ENCODE measurements around the gene CHL1. TPM values are rescaled to one million over a fixed set of nuclear protein-coding genes. Genes with fewer than 3 reads are reported as not detected.

Gene CHL1
- total and polyA plus RNA-seq, 2 experiments from 2014 or later: 1.4 to 1.9 TPM

- no peak overlapping the region for H3K4me3 Mint-ChIP-seq
- H3K4me1 Mint-ChIP-seq: no peaks in the 10 kb centered on the region
- Histone ChIP-seq H3K4me1 (ENCODE audit: insufficient read depth) (no peaks in the 10 kb centered on the region; the same call in 1 of the 2 replicates), H3K4me3 (no peak overlapping the region), H3K79me2 (replicated peaks; ENCODE audit: insufficient read depth) (no peaks in the 10 kb centered on the region), H3F3A (replicated peaks; ENCODE audit: low read depth) (no peaks in the 10 kb centered on the region), H3K27me3 (ENCODE audit: insufficient read depth) (no peaks in the 10 kb centered on the region), H4K20me1 (replicated peaks; ENCODE audit: insufficient read depth) (no peaks in the 10 kb centered on the region), H2AFZ (no peak overlapping the region), H3K9me2 (ENCODE audit: insufficient read depth) (no peaks in the 10 kb centered on the region), H3K27ac (ENCODE audit: low read depth) (no peak overlapping the region), H3K36me3 (ENCODE audit: insufficient read depth) (no peaks in the 10 kb centered on the region), H3K4me2 (no peak overlapping the region)
- peaks cover 24% of the 10 kb centered on the region for H3K36me3 Mint-ChIP-seq (ENCODE audit: low read depth)
- H3K27ac Mint-ChIP-seq: no peak overlapping the region
- TF ChIP-seq, protein P1, sequence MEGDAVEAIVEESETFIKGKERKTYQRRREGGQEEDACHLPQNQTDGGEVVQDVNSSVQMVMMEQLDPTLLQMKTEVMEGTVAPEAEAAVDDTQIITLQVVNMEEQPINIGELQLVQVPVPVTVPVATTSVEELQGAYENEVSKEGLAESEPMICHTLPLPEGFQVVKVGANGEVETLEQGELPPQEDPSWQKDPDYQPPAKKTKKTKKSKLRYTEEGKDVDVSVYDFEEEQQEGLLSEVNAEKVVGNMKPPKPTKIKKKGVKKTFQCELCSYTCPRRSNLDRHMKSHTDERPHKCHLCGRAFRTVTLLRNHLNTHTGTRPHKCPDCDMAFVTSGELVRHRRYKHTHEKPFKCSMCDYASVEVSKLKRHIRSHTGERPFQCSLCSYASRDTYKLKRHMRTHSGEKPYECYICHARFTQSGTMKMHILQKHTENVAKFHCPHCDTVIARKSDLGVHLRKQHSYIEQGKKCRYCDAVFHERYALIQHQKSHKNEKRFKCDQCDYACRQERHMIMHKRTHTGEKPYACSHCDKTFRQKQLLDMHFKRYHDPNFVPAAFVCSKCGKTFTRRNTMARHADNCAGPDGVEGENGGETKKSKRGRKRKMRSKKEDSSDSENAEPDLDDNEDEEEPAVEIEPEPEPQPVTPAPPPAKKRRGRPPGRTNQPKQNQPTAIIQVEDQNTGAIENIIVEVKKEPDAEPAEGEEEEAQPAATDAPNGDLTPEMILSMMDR (conservative IDR thresholded peaks at IDR 0.05; ENCODE audit: low read depth in 2 of 2): peak; percentile 83 to 89
- TF ChIP-seq ZNF331 (CRISPR knock-in tag; IDR thresholded peaks at IDR 0.05; ENCODE audit: low read depth): no peak
- no peak for TF ChIP-seq NANOG (IDR thresholded peaks at IDR 0.05; ENCODE audit: borderline replicate concordance)
- no peak for TF ChIP-seq POLR2AphosphoS5 (IDR thresholded peaks at IDR 0.05; ENCODE audit: low read depth)
- ATAC-seq: no peak
- peak; percentile 73 for DNase-seq (ENCODE audit: low spot score)
- no peaks in the 10 kb centered on the region for H3K27me3 Mint-ChIP-seq (ENCODE audit: insufficient read depth, low read depth, poor library complexity)
- H3K9me3 Mint-ChIP-seq: peaks cover 80% of the 10 kb centered on the region
Observed at GRCh38 chr3:354432-354831, 157.9 kb downstream of the CHL1 start.

DNA sequence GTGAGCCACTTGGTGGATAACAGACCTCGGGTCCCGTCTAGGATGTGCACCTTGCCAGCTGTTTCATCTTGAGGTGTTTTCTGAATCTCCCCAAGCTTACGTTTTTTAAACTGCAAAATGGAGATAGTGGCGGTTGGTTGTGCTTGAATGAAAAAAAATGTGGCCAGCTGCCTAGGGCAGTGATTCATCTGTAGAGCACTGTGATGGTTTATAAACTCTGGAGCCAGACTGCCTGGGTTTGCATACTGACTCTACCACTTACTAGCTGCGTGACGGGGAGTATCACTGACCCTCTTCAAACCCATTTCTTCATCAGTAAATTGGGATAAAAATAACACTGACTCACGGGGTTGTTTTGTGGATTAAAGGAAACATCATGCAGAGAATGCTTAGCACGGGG is 159.1 kb downstream of the CHL1 start:
- TF ChIP-seq EZH2 (IDR thresholded peaks at IDR 0.05; ENCODE audit: low read depth, unreplicated experiment): no peak
- TF ChIP-seq EZH2phosphoT487 (IDR thresholded peaks at IDR 0.05; ENCODE audit: unreplicated experiment): no peak
- TF ChIP-seq JUNB (IDR thresholded peaks at IDR 0.05; ENCODE audit: unreplicated experiment): no peak
- TF ChIP-seq POLR2AphosphoS5 (IDR thresholded peaks at IDR 0.05; ENCODE audit: low read depth): no peak
- no peak for TF ChIP-seq STAT1 (IDR thresholded peaks at IDR 0.05; ENCODE audit: unreplicated experiment)
- TF ChIP-seq ZNF462 (CRISPR knock-in tag; IDR thresholded peaks at IDR 0.05): no peak
- TF ChIP-seq NANOG (IDR thresholded peaks at IDR 0.05; ENCODE audit: borderline replicate concordance): no peak
- TF ChIP-seq, protein P1 (conservative IDR thresholded peaks at IDR 0.05; ENCODE audit: low read depth in 2 of 2): no peak
- no peak for TF ChIP-seq ZNF331 (CRISPR knock-in tag; IDR thresholded peaks at IDR 0.05; ENCODE audit: low read depth)
- no peak for TF ChIP-seq CREB1 (CRISPR knock-in tag; IDR thresholded peaks at IDR 0.05; ENCODE audit: low read depth)
- H3K4me3 ChIP-seq: no peak overlapping the region
- no peak overlapping the region for H3K4me2 ChIP-seq
- H3K9me3 Mint-ChIP-seq: peaks cover 77% of the 10 kb centered on the region
- no peak overlapping the region for H3K4me3 Mint-ChIP-seq
- no peaks in the 10 kb centered on the region for H3K79me2 ChIP-seq (replicated peaks; ENCODE audit: insufficient read depth)
- H3K36me3 Mint-ChIP-seq (ENCODE audit: low read depth): peaks cover 22% of the 10 kb centered on the region
- no peaks in the 10 kb centered on the region; the same call in 1 of the 2 replicates for H3K4me1 ChIP-seq (ENCODE audit: insufficient read depth)
- H2AFZ ChIP-seq: no peak overlapping the region
- H3K4me1 Mint-ChIP-seq: no peaks in the 10 kb centered on the region
- H3K9me2 ChIP-seq (ENCODE audit: insufficient read depth): no peaks in the 10 kb centered on the region
- H3K27ac ChIP-seq (ENCODE audit: low read depth): no peak overlapping the region
- no peak overlapping the region for H3K27ac Mint-ChIP-seq
- no peaks in the 10 kb centered on the region for H3K36me3 ChIP-seq (ENCODE audit: insufficient read depth)
- no peaks in the 10 kb centered on the region for H3F3A ChIP-seq (replicated peaks; ENCODE audit: low read depth)
- DNase-seq (ENCODE audit: low spot score): no peak
- no peaks in the 10 kb centered on the region for H4K20me1 ChIP-seq (replicated peaks; ENCODE audit: insufficient read depth)
- no peak for ATAC-seq
- no peaks in the 10 kb centered on the region for H3K27me3 ChIP-seq (ENCODE audit: insufficient read depth)
- no peaks in the 10 kb centered on the region for H3K27me3 Mint-ChIP-seq (ENCODE audit: insufficient read depth, low read depth, poor library complexity)
